DMS79 (cell line): ENCODE results near the gene SLC9A1.
A peak's percentile ranks its signal among the peaks of the same experiment; 100 is the strongest.

Experiments used
- DNase-seq: peaks from one replicate; lab custom pipeline; 2025; lab: John Stamatoyannopoulos, UW

SLC9A1 gene

DNA sequence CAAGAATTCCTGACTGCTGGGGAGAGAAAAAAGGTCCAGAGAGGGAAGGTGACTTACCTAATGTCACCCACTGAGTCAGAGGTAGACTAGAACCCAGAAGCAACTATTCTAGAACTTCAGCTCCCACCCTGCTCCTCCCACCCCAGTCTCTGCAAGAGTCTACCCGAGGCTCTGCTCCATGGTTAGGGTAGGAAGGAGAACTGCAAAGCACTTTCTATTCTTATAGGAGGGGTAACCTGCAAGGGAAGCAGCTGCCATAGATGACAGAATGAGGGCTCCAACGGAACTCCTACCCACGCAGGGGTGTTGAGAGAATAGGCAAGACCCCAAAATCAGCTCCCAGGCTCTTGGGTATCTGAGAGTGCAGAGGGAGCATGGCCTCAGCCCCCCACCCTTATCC lies 4.3 kb downstream of the SLC9A1 start:
- no peak for DNase-seq

DNA sequence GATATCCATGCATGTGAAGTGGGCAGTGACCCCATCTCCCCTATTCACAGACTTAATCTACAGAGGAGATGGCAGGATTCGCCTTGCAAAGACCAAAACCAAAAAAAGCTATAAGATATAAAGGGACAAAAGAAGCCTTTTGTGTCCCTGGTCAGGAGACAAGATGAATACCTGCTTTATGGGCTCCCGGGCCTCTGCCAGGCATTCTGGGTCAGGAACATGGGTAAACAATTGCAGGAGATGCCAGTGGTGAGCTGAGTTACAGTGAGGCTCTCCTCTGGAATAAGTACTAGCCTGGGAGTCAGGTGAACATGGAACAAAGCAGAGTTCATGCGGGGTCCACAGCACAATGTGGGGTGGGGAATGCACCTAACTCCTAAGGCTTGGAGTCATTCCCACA lies 4.7 kb downstream of the SLC9A1 start:
- DNase-seq: no peak

DNA sequence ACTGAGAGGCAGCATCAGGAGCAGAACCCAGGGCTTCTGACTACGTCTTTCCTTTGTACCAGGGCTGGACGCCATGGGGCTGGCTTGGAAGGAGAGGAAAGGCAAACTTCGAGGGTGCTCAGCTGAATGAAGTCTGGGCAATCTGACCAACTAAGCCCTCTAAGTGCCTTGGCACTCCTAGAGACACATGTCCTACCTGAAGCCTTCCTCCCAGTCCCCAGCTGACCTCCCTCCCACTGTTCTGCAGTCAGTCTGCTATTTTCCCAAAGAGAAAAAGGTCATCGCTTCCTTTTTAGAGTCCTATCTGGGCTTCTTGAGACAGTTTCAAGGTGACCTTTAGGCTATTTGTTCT lies 5.2 kb downstream of the SLC9A1 start:
- DNase-seq: no peak

DNA sequence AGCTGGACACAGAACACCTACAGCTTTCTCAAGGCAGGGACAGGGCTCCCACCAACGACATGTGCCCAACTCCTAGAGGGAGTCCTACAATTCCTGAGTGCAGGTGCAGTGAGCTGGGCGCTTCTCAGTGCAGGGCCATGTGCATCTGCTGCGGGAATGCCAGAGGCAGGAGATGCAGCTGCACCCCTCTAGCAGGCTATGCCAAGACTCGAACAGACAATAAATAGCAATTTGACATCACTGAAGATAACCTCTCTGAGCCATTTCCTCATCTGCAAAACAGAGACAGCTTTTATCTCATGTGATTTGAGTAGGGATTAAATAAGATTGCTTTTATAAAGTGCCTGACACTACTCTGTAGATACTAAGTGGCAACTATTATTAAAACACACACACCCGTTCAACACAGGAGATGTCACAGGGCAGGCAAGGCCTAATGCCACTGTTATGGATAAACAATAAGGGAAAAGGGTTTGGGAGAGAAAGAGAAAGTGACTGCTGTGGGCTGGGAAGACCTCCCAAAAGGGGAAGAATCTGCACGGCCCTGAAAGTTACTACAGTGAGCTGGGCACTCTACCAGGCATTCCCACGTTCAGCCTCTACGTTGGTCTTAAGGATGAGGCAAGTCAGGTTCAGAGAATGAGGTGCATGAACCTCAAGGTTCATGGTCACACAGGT lies 5.7 kb downstream of the SLC9A1 start:
- no peak for DNase-seq

DNA sequence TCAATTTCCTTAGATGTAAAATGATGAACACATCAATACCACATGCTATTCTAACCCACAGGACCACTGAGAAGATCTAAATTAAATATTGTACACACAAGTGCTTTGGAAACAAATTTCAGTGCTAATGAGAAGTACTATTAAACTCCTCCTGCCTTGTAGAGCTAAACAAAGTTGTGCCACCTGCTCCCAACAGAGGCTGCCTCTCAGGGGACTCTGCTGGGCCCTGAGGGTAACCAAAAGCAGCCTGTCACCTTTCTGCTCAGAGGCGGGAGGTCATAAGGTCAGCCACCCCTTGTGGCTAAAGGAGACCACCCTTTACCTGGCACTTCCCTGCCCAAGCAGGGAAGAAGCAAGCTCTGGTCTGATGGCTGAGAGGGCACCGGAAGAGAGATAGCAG lies 6.3 kb downstream of the SLC9A1 start:
- DNase-seq: no peak

DNA sequence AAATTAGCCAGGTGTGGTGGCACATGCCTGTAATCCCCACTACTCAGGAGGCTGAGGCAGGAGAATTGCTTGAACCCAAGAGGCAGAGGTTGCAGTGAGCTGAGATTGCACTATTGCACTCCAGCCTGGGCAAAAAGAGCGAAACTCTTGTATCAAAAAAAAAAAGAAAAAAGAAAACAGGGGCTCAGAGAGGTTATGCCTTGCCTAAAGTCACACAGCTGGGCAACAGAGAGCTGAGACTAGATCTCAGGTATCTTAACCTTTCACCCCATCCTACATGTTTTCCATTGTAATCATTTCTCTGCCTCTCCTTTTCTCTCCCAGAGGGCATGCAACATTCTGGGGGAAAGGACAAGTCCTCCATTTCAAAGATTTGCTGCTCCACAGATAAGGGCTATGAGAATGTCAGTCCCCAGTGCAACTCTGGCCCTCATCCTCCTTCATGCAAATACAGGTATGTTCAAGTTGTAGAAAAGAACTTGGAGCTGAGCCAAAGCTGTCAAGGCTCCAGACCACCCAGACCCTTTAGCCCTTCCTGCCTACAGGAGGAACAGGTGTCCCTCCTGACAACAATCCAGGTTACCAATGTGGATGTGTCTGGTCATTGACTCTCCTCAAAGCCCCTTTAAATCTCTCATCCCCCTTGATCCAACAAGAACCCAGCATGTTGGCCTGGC lies 6.9 kb downstream of the SLC9A1 start:
- DNase-seq: peak; percentile 8

DNA sequence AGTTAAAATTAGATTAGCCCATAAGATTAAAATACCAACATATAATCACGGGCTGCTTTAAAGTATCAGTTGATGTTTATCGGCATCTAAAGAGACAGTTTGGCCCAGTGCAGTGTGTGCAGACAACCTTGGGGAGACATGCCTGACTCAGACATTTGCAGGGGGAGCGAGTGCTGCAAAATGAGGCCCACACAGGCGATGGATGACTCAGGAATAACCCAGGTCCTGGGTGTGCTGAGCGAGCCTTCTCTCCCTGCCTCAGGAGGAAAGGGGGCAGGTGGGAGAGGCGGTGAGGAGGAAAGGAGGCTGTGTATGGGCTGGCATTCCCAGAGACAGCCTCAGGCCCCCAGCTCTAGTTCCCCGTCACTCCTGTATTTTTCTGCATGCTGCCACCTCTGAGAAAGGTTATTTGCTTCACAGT lies 9.0 kb downstream of the SLC9A1 start:
- no peak for DNase-seq

DNA sequence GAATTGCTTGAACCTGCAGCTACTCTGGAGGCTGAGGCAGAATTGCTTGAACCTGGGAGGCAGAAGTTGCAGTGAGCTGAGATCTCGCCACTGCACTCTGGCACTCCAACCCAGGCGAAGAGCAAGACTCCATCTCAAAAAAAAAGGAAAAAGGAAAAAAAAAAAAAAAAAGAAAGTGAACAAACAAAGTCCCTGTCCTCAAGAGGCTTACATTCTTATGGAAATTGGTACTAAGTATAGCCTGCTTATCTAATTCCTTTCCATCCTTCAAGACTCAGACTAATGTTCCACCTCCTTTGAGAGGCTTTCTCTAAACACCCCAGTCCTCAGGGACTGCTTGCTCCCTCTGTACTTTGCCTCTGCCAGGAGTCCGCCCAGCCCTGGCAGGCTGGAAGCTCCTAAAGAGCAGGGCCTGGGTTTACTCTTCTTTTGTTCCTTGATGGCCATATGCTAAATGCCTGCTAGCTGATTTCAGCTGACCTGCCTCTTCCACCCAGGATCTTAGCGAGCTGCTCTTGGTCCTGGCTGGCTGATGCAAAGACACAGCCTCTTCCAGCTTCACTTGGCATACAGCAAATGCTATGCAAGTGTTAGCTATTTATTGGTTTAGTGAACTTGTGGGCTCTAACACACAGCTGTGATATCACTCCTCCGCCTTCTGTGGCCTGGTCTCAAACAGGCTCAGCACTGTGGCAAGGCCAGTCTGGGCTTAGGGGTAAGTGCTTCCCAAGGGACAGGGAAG lies 9.8 kb downstream of the SLC9A1 start:
- no peak for DNase-seq

DNA sequence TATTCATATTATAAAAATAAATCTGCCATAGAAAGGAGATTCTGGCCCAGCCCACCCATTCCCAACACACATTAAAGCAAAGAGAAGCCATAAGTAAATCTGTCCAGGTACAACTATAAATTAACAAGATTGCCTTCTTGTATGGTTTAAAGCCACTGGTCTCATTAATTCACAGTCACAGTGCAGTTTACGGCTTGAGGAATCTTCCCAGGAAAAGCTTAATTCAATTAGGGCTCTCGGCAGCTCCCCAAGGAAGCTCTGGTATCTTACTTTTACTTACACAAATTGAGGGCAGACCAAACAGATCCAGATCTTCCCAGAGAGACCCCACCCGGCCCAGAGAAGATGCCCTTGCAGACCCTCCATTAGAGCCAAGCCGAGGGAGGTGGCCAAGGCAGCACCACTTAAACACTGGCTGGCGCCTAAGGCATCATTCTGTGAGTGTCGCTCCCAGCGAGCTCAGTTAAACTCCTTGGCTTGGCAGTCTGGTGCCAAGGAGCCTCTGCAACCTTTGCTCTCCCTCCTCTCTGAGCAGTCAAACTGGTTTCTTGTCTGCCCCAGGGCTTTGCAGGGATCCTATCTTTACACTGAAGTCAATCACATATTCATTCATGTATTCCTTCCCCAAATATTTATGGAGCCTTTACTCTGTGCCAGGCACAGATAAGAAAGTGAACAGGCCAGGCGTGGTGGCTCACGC lies 10.7 kb downstream of the SLC9A1 start:
- DNase-seq: no peak

DNA sequence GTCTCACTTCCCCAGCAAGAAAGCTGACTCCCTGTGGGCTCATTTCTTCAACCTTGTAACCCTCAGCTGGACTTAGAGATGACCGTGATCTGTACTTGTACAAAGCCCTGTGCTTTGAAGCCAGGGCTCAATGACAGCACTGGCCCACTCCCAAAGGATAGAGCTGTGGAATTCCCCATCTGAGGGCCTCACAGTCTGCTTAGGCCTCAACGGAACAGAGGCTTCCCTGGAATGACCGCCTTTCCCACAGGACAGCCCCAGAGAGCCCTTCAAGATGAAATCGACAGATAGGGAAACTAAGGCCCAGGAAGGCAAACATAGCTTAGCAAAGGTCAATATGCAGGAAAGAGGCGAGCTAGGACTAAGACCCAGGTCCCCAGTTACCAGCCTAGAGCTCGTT lies 11.5 kb downstream of the SLC9A1 start:
- no peak for DNase-seq

DNA sequence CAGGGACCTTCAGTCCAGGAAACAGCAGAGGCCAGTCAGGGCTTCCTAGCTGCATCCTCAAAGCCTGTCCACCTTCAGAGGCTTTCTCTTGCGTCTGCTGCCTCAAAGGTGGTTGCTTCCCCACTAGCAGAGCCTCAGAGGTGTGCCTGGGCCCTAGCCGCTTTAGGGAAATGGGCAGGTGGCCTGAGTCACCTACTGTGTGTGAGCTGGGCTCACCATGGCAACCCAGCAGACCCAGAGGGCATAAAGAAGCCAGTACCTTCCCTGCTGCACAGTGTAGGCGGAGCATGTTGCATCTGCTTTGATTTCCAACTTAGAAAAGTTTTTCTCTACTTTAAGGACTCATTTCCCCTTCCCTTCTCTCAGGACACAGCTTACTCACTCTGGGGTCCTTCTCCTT lies 12.5 kb downstream of the SLC9A1 start:
- no peak for DNase-seq

DNA sequence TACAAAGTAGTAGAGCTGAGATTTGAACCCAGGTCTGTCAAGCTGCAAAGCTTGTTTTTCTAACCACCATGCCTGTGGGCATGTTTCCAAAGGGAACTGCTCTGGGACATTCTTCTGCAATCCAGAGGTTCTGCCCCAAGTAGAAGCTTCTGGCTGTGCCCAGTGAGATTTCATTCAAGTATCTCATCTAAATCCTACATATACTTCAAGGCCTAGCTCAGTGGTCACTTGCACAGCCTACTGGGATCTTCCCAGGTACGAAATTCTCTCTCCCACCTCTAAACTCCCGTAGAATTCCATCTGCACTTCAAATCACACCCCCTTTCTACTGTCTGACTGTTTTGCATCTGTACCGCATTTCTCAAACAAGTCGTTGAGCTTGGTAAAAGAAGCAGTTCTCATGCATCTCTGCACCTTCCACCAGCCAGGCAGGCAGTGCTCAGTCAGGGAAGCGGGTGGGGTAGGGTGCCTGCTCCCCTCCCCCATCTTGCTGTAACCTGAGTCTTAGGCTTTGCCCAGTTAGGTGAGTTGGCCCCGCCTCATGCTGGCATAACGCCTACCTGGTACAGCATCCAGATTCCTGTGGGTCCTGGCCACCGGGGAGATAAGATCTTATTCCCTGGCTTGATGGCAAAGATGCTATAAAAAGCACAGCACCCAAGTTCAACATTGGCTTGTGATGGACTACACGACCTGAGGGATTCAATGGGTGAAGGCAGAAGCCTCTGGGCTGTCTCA lies 13.5 kb downstream of the SLC9A1 start:
- DNase-seq: peak; percentile 37

DNA sequence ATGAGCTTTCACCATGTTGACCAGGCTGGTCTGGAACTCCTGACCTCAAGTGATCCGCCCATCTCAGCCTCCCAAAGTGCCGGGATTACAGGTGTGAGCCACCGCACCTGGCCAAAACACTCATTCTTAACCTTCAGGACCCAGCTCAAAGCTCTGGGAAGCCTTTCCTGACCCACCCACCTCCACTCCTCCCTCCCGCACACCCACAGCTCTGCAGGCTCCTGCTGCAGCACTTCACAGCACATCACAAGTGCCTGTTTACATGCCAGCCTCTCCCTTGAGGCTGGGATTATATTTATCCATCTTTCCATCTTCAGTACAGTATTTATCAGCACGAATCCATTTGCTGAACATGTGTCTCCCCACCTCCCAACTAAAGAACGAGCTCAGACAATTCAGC lies 14.9 kb downstream of the SLC9A1 start:
- DNase-seq: no peak

DNA sequence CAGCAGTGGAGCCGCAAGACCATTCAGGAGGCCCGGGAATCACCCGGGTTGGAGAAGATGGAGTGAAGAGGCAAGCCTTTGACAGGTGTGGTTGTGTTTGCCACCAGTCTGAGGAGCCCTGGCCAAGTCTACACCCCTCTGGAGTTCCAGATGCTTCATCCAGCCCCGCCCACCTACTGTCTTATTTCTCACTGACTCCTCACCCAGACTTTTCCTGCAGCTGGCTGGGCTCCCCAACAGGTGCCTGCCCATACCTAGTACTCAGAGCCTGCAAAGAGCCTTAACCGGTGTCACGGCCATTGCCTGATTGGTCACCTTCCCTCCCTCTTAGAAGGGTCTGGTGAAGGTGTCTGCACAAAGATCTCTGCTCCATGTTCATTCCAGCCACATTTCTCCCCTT lies 16.0 kb downstream of the SLC9A1 start:
- no peak for DNase-seq

DNA sequence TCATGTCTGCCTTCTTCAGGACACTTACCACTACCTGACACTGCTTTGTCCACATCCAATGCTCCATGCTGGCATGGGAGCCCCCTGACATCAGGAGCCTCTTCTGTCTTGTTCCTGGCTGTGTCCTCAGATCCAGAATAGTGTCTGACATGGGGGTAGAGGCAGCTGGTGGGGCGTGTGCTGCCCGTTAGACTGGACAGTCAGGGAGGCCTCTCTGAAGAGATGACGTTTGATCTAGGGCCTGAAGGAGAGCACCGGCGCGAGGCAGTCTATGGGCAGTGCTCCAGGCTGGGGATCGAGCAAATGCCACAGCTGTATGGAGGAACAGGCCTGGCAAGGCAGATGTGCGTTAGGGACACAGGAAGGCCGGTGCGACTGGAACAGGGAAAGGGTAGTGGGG lies 16.6 kb downstream of the SLC9A1 start:
- no peak for DNase-seq

DNA sequence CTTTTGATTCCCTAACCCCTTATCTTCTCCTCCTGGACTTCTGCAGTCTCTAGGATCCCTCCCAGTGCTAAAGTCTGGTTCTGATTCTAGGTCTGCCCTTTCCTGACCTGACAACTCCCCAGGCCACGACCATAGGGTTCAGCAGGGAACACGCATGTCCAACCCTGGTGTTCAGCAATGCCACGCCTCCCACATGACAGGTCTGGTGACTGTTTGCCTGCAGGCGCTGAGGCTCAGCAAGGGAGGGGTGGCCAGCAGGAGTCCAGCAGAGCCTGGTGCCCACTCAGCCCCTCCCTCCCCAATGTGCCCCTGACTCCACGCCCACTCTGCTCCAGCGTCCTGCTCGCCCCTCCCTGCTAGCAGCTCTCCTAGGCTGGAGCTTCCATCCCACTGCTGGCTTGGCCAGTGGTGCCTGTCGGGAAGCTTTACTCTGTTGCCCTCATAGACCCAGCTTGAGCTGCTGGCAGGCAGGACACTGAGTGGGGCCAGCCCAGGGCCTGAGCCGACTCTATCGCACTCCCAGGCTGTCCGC lies 17.3 kb downstream of the SLC9A1 start:
- DNase-seq: no peak

DNA sequence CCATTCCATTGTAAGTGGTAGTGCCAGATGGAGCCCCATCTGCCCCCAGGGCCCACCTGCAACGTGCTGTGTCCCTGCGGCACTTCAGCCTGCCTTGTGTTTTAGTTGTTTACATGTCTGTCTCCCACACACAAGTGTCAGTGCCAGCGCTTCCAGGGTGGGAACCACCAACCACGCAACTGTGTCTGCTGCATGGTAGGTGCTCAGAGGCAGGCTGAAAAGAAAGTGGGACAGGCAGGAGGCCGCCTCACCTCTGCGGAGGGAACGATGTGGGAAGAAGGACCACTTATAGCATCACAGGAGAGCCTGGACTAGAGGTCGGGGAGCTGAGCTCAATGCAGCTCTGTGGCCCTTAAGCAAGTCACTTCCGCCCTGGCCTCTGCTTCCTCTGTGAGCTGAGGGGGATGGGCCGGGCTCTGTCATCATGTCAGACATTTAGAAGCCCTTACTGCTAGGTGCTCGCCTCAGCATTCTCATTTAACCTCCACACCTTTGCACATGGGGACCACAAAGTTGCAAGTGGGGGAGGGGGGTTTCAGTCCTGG lies 17.9 kb downstream of the SLC9A1 start:
- DNase-seq: no peak

DNA sequence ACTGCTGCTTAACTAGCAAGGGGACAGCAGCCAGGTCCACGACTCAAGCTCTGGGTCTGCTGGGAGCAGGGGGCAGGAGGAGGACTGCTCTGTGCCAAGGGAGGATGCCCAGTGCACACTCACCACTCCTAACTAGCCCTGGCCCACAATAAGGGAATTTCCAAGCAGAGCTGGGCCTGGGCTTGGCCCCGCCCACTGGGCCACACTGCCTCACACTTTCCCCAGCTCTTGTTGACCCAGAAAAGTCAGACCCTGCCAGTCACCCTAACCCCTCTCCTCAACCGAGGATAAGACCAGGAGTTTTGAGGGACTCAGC lies 18.7 kb downstream of the SLC9A1 start:
- no peak for DNase-seq

DNA sequence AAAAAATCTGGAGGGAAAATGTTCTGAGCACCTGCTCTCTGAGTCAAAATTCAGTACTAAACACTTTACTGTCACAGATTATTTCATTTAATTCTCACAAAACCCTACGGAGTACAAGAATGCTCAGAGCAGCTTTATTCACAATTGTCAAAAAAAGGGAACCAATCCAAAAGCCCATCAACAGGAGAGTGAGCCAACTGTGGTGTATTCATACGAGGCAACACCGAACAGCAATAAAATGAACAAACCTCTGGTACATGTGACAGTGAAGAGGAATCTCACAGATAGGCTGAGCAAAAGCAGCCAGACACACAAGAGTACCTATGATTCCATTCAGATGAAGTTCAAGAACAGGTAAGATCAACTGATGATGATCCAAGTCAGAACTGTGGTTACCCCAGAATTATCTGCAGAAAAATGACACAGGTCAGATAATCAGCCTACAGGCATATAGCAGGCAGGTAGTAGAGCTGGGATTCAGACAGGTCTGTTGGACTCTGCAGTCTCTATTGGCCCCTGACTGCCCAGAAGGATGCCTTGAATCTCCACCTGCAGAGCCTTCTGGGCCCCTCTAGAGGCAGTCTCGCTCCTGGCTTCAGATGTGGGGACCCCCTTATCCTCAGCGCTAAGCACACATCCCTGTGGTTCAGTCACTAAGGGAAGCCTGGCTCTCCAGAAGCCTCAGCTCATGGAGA lies 19.2 kb downstream of the SLC9A1 start:
- no peak for DNase-seq

DNA sequence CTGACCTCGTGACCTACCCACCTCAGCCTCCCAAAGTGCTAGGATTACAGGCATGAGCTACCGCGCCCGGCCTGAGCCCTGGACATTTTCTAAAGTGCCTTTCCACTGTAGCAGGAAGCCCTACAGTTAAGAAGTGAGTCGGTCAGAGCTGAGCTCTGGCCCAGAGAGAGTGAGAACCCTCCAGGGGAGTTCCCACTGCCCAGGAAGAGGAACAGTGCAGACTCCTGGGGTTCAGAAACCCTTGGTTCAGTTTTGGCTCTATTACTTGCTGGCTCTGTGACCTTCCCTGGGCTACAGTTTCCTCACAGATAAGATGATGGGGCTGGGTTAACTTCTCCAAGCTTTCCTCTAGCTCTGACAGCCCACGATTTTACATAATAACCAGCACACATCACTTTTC lies 20.9 kb downstream of the SLC9A1 start:
- DNase-seq: no peak

DNA sequence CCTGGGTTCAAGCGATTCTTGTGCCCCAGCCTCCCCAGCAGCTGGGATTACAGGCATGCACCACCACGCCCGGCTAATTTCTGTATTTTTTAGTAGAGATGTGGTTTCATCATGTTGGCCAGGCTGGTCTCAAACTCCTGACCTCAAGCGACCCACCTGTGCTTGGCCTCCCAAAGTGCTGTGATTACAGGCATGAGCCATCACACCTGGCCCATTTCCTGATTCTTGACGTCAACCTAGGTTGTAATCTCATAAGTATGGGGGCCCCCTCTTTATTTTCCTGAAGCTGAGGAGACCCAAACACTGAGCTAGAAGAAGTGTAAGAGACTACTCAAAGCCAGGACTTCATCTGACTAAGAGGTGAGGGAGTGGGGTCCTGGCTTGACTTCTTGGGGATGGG lies 21.8 kb downstream of the SLC9A1 start:
- no peak for DNase-seq
